ENCODE measurements around the gene RNF11. TPM values are rescaled to one million over a fixed set of nuclear protein-coding genes. Genes with fewer than 3 reads are reported as not detected.
A peak's percentile ranks its signal among the peaks of the same experiment; 100 is the strongest.

RNF11 gene
- polyA plus RNA-seq, 3 donors, result 124 to 135 (median 124) TPM

- DNase-seq (ENCODE audit: extremely low read depth in 1 of 11, low read depth in 9 of 11, low spot score in 4 of 11), result peak in 1 of 11 donors; percentile 36
Measured at GRCh38 chr1:51283979-51284378, 47.9 kb downstream of the RNF11 start.

- DNase-seq (ENCODE audit: extremely low read depth in 1 of 11, low read depth in 9 of 11, low spot score in 4 of 11), result no peak
Measured at GRCh38 chr1:51284487-51284954, 48.4 kb downstream of the RNF11 start.

- DNase-seq (ENCODE audit: extremely low read depth in 1 of 11, low read depth in 9 of 11, low spot score in 4 of 11), result no peak
Measured at GRCh38 chr1:51285055-51285454, 49.0 kb downstream of the RNF11 start.

- DNase-seq (ENCODE audit: extremely low read depth in 1 of 11, low read depth in 9 of 11, low spot score in 4 of 11), result no peak
Measured at GRCh38 chr1:51287966-51288365, 51.9 kb downstream of the RNF11 start.

- no peak for DNase-seq (ENCODE audit: extremely low read depth in 1 of 11, low read depth in 9 of 11, low spot score in 4 of 11)
Measured at GRCh38 chr1:51288578-51288977, 52.5 kb downstream of the RNF11 start.

GRCh38 chr1:51289676-51290488 lies 53.8 kb downstream of the RNF11 start:
- no peak for DNase-seq (ENCODE audit: extremely low read depth in 1 of 11, low read depth in 9 of 11, low spot score in 4 of 11)

- DNase-seq (ENCODE audit: extremely low read depth in 1 of 11, low read depth in 9 of 11, low spot score in 4 of 11), result no peak
Measured at GRCh38 chr1:51290489-51290847, 54.4 kb downstream of the RNF11 start.

- DNase-seq (ENCODE audit: extremely low read depth in 1 of 11, low read depth in 9 of 11, low spot score in 4 of 11), result no peak
Measured at GRCh38 chr1:51293898-51294515, 57.9 kb downstream of the RNF11 start.

GRCh38 chr1:51294566-51295184 lies 58.6 kb downstream of the RNF11 start:
- no peak for DNase-seq (ENCODE audit: extremely low read depth in 1 of 11, low read depth in 9 of 11, low spot score in 4 of 11)

- DNase-seq (ENCODE audit: extremely low read depth in 1 of 11, low read depth in 9 of 11, low spot score in 4 of 11), result no peak
Measured at GRCh38 chr1:51295926-51296325, 59.9 kb downstream of the RNF11 start.

- peak; percentile 70 to 86 (median 78) for DNase-seq (ENCODE audit: extremely low read depth in 1 of 11, low read depth in 9 of 11, low spot score in 4 of 11)
Measured at GRCh38 chr1:51296383-51297357, 60.6 kb downstream of the RNF11 start.

GRCh38 chr1:51297401-51298321 lies 61.6 kb downstream of the RNF11 start:
- no peak for DNase-seq (ENCODE audit: extremely low read depth in 1 of 11, low read depth in 9 of 11, low spot score in 4 of 11)

- DNase-seq (ENCODE audit: extremely low read depth in 1 of 11, low read depth in 9 of 11, low spot score in 4 of 11), result no peak
Measured at GRCh38 chr1:51298322-51298705, 62.2 kb downstream of the RNF11 start.

GRCh38 chr1:51299185-51299885 lies 63.3 kb downstream of the RNF11 start:
- no peak for DNase-seq (ENCODE audit: extremely low read depth in 1 of 11, low read depth in 9 of 11, low spot score in 4 of 11)

- DNase-seq (ENCODE audit: extremely low read depth in 1 of 11, low read depth in 9 of 11, low spot score in 4 of 11), result no peak
Measured at GRCh38 chr1:51299981-51300670, 64.1 kb downstream of the RNF11 start.

- DNase-seq (ENCODE audit: extremely low read depth in 1 of 11, low read depth in 9 of 11, low spot score in 4 of 11), result no peak
Measured at GRCh38 chr1:51301152-51301843, 65.2 kb downstream of the RNF11 start.

- DNase-seq (ENCODE audit: extremely low read depth in 1 of 11, low read depth in 9 of 11, low spot score in 4 of 11), result no peak
Measured at GRCh38 chr1:51301844-51302162, 65.7 kb downstream of the RNF11 start.

Data from renal cortex interstitium (tissue), 11 donors.